ENCODE measurements around the gene FAM163A.
"Not testable (repeated sequence)": the region's sequence is repeated elsewhere in the genome, so short reads cannot be mapped to it uniquely, and the experiment has no call there.

FAM163A gene

GRCh38 chr1:179828554-179829110 is 85.5 kb downstream of the FAM163A start:
- H3K4me2 ChIP-seq (ENCODE audit: insufficient read depth, low read length): no peak overlapping the region
- peaks cover 30% of the 10 kb centered on the region for H3K4me1 ChIP-seq (ENCODE audit: insufficient read depth, low read length)
- H3K4me3 ChIP-seq (ENCODE audit: low read depth in 1 of 2, low read length in 2 of 2): no peak overlapping the region
- H3K9ac ChIP-seq (ENCODE audit: low read depth, low read length): no peak overlapping the region
- TF ChIP-seq CTCF (IDR thresholded peaks at IDR 0.05; ENCODE audit: borderline replicate concordance, extremely low read depth, low read length, poor library complexity, severe bottlenecking) (no peak), EZH2 (IDR thresholded peaks at IDR 0.05; ENCODE audit: borderline replicate concordance, low read depth, low read length, severe bottlenecking) (no peak)
- no peaks in the 10 kb centered on the region for H3K36me3 ChIP-seq (ENCODE audit: insufficient read depth, low read length)
- no peak overlapping the region for H2AFZ ChIP-seq (ENCODE audit: low read depth, low read length)
- no peaks in the 10 kb centered on the region for H3K27me3 ChIP-seq (ENCODE audit: insufficient read depth, low read length, poor library complexity)
- H3K79me2 ChIP-seq (ENCODE audit: insufficient read depth, low read length): no peaks in the 10 kb centered on the region
- no peak overlapping the region for H3K27ac ChIP-seq (ENCODE audit: low read length)
- ATAC-seq (ENCODE audit: insufficient read depth, low read depth) (no peak), DNase-seq (no peak)
- no peaks in the 10 kb centered on the region for H4K20me1 ChIP-seq (ENCODE audit: insufficient read depth, low read length)
- H3K9me3 ChIP-seq (ENCODE audit: insufficient read depth, low read length, severe bottlenecking): no peaks in the 10 kb centered on the region

GRCh38 chr1:179831225-179831624 is 88.1 kb downstream of the FAM163A start:
- Histone ChIP-seq H3K4me3 (ENCODE audit: low read depth in 1 of 2, low read length in 2 of 2) (peak overlapping the region in 1 of 2 experiments; percentile 43; a peak in 2 of 4 replicates), H3K27me3 (ENCODE audit: insufficient read depth, low read length, poor library complexity) (no peaks in the 10 kb centered on the region), H4K20me1 (ENCODE audit: insufficient read depth, low read length) (no peaks in the 10 kb centered on the region), H3K27ac (ENCODE audit: low read length) (peak overlapping the region; percentile 41), H3K9ac (ENCODE audit: low read depth, low read length) (no peak overlapping the region), H2AFZ (ENCODE audit: low read depth, low read length) (peak overlapping the region; percentile 7), H3K36me3 (ENCODE audit: insufficient read depth, low read length) (no peaks in the 10 kb centered on the region), H3K9me3 (ENCODE audit: insufficient read depth, low read length, severe bottlenecking) (no peaks in the 10 kb centered on the region), H3K79me2 (ENCODE audit: insufficient read depth, low read length) (no peaks in the 10 kb centered on the region), H3K4me1 (ENCODE audit: insufficient read depth, low read length) (peaks cover 30% of the 10 kb centered on the region), H3K4me2 (ENCODE audit: insufficient read depth, low read length) (peak overlapping the region; percentile 61)
- TF ChIP-seq EZH2 (IDR thresholded peaks at IDR 0.05; ENCODE audit: borderline replicate concordance, low read depth, low read length, severe bottlenecking) (no peak), CTCF (IDR thresholded peaks at IDR 0.05; ENCODE audit: borderline replicate concordance, extremely low read depth, low read length, poor library complexity, severe bottlenecking) (no peak)
- DNase-seq: no peak
- peak; percentile 6; the same call in 1 of the 3 replicates for ATAC-seq (ENCODE audit: insufficient read depth, low read depth)

- Histone ChIP-seq H3K36me3 (ENCODE audit: insufficient read depth, low read length) (no peaks in the 10 kb centered on the region), H3K4me2 (ENCODE audit: insufficient read depth, low read length) (peak overlapping the region; percentile 61), H2AFZ (ENCODE audit: low read depth, low read length) (peak overlapping the region; percentile 7; the same call in 1 of the 2 replicates), H3K27me3 (ENCODE audit: insufficient read depth, low read length, poor library complexity) (no peaks in the 10 kb centered on the region), H3K4me3 (ENCODE audit: low read depth in 1 of 2, low read length in 2 of 2) (peak overlapping the region in 1 of 2 experiments; percentile 43; a peak in 2 of 4 replicates), H3K9me3 (ENCODE audit: insufficient read depth, low read length, severe bottlenecking) (no peaks in the 10 kb centered on the region), H3K9ac (ENCODE audit: low read depth, low read length) (peak overlapping the region; percentile 10; the same call in 1 of the 2 replicates), H3K79me2 (ENCODE audit: insufficient read depth, low read length) (no peaks in the 10 kb centered on the region), H4K20me1 (ENCODE audit: insufficient read depth, low read length) (no peaks in the 10 kb centered on the region), H3K4me1 (ENCODE audit: insufficient read depth, low read length) (peaks cover 30% of the 10 kb centered on the region), H3K27ac (ENCODE audit: low read length) (peak overlapping the region; percentile 41)
- DNase-seq: peak; percentile 47
- ATAC-seq (ENCODE audit: insufficient read depth, low read depth): peak; percentile 89
- TF ChIP-seq EZH2 (IDR thresholded peaks at IDR 0.05; ENCODE audit: borderline replicate concordance, low read depth, low read length, severe bottlenecking) (no peak), CTCF (IDR thresholded peaks at IDR 0.05; ENCODE audit: borderline replicate concordance, extremely low read depth, low read length, poor library complexity, severe bottlenecking) (peak; percentile 9)
These were observed 89.0 kb downstream of the FAM163A start for GRCh38 chr1:179831852-179832699.

- H3K9ac ChIP-seq (ENCODE audit: low read depth, low read length); H4K20me1 ChIP-seq (ENCODE audit: insufficient read depth, low read length); H2AFZ ChIP-seq (ENCODE audit: low read depth, low read length); H3K27ac ChIP-seq (ENCODE audit: low read length); H3K36me3 ChIP-seq (ENCODE audit: insufficient read depth, low read length); H3K27me3 ChIP-seq (ENCODE audit: insufficient read depth, low read length, poor library complexity); H3K9me3 ChIP-seq (ENCODE audit: insufficient read depth, low read length, severe bottlenecking); DNase-seq; ATAC-seq (ENCODE audit: insufficient read depth, low read depth); H3K4me2 ChIP-seq (ENCODE audit: insufficient read depth, low read length); H3K4me3 ChIP-seq (ENCODE audit: low read depth in 1 of 2, low read length in 2 of 2); H3K79me2 ChIP-seq (ENCODE audit: insufficient read depth, low read length): not testable (repeated sequence)
- peaks cover 16% of the 10 kb centered on the region for H3K4me1 ChIP-seq (ENCODE audit: insufficient read depth, low read length)
These were observed 93.8 kb downstream of the FAM163A start for GRCh38 chr1:179836686-179837445.

Measured in DND-41 (cell line).